Measurements from ENCODE around the gene KCTD7. TPM values are rescaled to one million over a fixed set of nuclear protein-coding genes. Genes with fewer than 3 reads are reported as not detected.
"Not testable (repeated sequence)": the region's sequence is repeated elsewhere in the genome, so short reads cannot be mapped to it uniquely, and the experiment has no call there.

KCTD7 gene
- total RNA-seq, 1 donor from 2014 or later, result 9.2 TPM

DNA sequence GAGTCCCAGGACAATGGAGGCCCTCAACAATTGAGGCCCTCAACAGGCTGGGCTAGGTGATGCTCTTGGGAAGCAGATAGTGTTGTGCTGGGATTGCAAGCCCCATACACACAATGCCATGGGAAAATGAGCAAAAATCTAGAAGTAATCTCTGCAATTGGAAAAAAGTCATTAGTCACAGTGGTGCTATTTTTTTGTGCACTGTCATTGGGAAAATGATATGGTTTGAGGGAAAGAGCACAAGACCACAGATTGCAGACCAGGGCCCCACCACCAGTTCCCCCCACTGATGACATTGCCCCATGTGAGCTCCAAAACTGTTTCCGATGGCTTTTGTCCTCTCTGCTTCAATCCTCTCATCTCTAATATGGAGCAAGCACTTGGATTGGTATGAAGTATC, 1.9 kb downstream of the KCTD7 start:
- H3K27me3 ChIP-seq, result peaks cover 12% of the 10 kb centered on the region
- peak overlapping the region; percentile 84 for H3K4me3 Mint-ChIP-seq
- no peak overlapping the region for H3K27ac ChIP-seq
- H3K79me2 ChIP-seq (ENCODE audit: low read depth), result peaks cover 10% of the 10 kb centered on the region
- no peaks in the 10 kb centered on the region for H3K36me3 Mint-ChIP-seq
- peaks cover 4% of the 10 kb centered on the region for H3K27me3 Mint-ChIP-seq (ENCODE audit: insufficient read depth, low read depth)
- H3K9me3 Mint-ChIP-seq, result no peaks in the 10 kb centered on the region
- H3F3A ChIP-seq (ENCODE audit: low read depth), result peaks cover 14% of the 10 kb centered on the region
- no peak overlapping the region for H3K9ac ChIP-seq
- H4K20me1 ChIP-seq (ENCODE audit: low read depth), result no peaks in the 10 kb centered on the region
- no peaks in the 10 kb centered on the region for H3K36me3 ChIP-seq
- no peaks in the 10 kb centered on the region for H3K4me1 ChIP-seq
- no peak for DNase-seq (ENCODE audit: low spot score)
- no peak overlapping the region for H3K4me2 ChIP-seq
- no peaks in the 10 kb centered on the region for H3K9me3 ChIP-seq (ENCODE audit: low read depth)
- H3K4me1 Mint-ChIP-seq, result peaks cover 4% of the 10 kb centered on the region
- no peak overlapping the region for H2AFZ ChIP-seq (replicated peaks)
- TF ChIP-seq EZH2phosphoT487 (IDR thresholded peaks at IDR 0.05) (no peak), EZH2 (IDR thresholded peaks at IDR 0.05) (no peak)
- TF ChIP-seq, protein P1, sequence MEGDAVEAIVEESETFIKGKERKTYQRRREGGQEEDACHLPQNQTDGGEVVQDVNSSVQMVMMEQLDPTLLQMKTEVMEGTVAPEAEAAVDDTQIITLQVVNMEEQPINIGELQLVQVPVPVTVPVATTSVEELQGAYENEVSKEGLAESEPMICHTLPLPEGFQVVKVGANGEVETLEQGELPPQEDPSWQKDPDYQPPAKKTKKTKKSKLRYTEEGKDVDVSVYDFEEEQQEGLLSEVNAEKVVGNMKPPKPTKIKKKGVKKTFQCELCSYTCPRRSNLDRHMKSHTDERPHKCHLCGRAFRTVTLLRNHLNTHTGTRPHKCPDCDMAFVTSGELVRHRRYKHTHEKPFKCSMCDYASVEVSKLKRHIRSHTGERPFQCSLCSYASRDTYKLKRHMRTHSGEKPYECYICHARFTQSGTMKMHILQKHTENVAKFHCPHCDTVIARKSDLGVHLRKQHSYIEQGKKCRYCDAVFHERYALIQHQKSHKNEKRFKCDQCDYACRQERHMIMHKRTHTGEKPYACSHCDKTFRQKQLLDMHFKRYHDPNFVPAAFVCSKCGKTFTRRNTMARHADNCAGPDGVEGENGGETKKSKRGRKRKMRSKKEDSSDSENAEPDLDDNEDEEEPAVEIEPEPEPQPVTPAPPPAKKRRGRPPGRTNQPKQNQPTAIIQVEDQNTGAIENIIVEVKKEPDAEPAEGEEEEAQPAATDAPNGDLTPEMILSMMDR (IDR thresholded peaks at IDR 0.05), result no peak
- no peak overlapping the region for H3K27ac Mint-ChIP-seq
- H3K4me3 ChIP-seq, result no peak overlapping the region

DNA sequence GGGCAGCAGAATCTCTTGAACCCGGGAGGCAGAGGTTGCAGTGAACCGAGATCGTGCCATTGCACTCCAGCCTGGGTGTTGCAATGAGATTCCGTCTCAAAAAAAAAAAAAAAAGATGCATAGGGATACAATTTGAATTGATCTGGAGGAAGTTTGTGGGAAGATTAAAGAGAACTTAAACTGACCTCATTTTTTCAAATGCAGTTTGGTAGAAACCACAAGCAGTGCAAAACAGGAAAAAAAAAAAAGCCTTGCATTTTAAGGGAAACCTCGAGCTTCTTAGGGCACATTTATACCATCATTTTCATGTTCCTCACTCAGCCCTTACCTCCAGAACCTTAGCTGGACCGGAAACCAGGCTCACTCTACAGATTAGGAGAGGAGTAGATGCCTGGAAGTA, 2.8 kb downstream of the KCTD7 start:
- no peaks in the 10 kb centered on the region for H3K9me3 Mint-ChIP-seq
- H3K27ac ChIP-seq, result no peak overlapping the region

DNA sequence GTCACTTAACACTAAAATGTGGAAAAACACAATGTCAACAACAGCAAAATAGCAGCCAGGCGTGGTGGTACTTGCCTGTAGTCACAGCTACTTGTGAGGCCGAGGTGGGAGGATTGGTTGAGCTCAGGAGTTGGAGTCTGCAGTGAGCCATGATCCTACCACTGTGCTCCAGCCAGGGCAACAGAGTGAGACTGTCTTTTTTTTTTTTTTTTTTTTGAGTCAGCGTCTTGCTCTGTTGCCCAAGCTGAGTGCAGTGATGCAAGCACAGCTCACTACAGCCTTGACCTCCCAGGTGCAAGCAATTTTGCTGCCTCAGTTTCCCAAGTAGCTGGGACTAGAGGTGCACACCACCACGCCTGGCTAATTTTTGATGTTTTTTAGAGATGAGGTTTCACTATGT, 6.1 kb downstream of the KCTD7 start:
- no peaks in the 10 kb centered on the region for H3K9me3 ChIP-seq (ENCODE audit: low read depth)
- H3K4me2 ChIP-seq, result no peak overlapping the region
- no peak for DNase-seq (ENCODE audit: low spot score)
- TF ChIP-seq EZH2 (IDR thresholded peaks at IDR 0.05) (no peak), EZH2phosphoT487 (IDR thresholded peaks at IDR 0.05) (no peak)
- TF ChIP-seq, protein P1 (IDR thresholded peaks at IDR 0.05), result no peak
- no peak overlapping the region for H3K27ac Mint-ChIP-seq
- no peak overlapping the region for H3K9ac ChIP-seq
- H3K79me2 ChIP-seq (ENCODE audit: low read depth), result peaks cover 5% of the 10 kb centered on the region
- peaks cover 2% of the 10 kb centered on the region for H3K4me1 Mint-ChIP-seq
- H3F3A ChIP-seq (ENCODE audit: low read depth), result no peaks in the 10 kb centered on the region
- peaks cover 4% of the 10 kb centered on the region for H3K27me3 Mint-ChIP-seq (ENCODE audit: insufficient read depth, low read depth)
- no peaks in the 10 kb centered on the region for H3K27me3 ChIP-seq
- no peak overlapping the region for H3K4me3 Mint-ChIP-seq
- H3K4me1 ChIP-seq, result no peaks in the 10 kb centered on the region
- no peak overlapping the region for H3K4me3 ChIP-seq
- peaks cover 10% of the 10 kb centered on the region for H3K36me3 Mint-ChIP-seq
- no peaks in the 10 kb centered on the region for H3K9me3 Mint-ChIP-seq
- no peak overlapping the region for H2AFZ ChIP-seq (replicated peaks)
- no peaks in the 10 kb centered on the region for H3K36me3 ChIP-seq
- H4K20me1 ChIP-seq (ENCODE audit: low read depth), result no peaks in the 10 kb centered on the region
- H3K27ac ChIP-seq, result no peak overlapping the region

More for the DNA sequence above, 2.8 kb downstream of the KCTD7 start:
- TF ChIP-seq EZH2phosphoT487 (IDR thresholded peaks at IDR 0.05) (no peak), EZH2 (IDR thresholded peaks at IDR 0.05) (no peak)
- TF ChIP-seq, protein P1 (IDR thresholded peaks at IDR 0.05), result no peak
- Mint-ChIP-seq H3K4me1 (peaks cover 4% of the 10 kb centered on the region), H3K27me3 (ENCODE audit: insufficient read depth, low read depth) (peaks cover 4% of the 10 kb centered on the region), H3K36me3 (no peaks in the 10 kb centered on the region), H3K27ac (peak overlapping the region; percentile 4), H3K4me3 (no peak overlapping the region)
- peaks cover 14% of the 10 kb centered on the region for H3F3A ChIP-seq (ENCODE audit: low read depth)
- no peak for DNase-seq (ENCODE audit: low spot score)
- H4K20me1 ChIP-seq (ENCODE audit: low read depth), result no peaks in the 10 kb centered on the region
- H3K27me3 ChIP-seq, result peaks cover 12% of the 10 kb centered on the region
- H3K9ac ChIP-seq, result no peak overlapping the region
- no peaks in the 10 kb centered on the region for H3K36me3 ChIP-seq
- H3K9me3 ChIP-seq (ENCODE audit: low read depth), result no peaks in the 10 kb centered on the region
- no peaks in the 10 kb centered on the region for H3K4me1 ChIP-seq
- no peak overlapping the region for H2AFZ ChIP-seq (replicated peaks)
- no peak overlapping the region for H3K4me3 ChIP-seq
- peaks cover 10% of the 10 kb centered on the region for H3K79me2 ChIP-seq (ENCODE audit: low read depth)
- no peak overlapping the region for H3K4me2 ChIP-seq

DNA sequence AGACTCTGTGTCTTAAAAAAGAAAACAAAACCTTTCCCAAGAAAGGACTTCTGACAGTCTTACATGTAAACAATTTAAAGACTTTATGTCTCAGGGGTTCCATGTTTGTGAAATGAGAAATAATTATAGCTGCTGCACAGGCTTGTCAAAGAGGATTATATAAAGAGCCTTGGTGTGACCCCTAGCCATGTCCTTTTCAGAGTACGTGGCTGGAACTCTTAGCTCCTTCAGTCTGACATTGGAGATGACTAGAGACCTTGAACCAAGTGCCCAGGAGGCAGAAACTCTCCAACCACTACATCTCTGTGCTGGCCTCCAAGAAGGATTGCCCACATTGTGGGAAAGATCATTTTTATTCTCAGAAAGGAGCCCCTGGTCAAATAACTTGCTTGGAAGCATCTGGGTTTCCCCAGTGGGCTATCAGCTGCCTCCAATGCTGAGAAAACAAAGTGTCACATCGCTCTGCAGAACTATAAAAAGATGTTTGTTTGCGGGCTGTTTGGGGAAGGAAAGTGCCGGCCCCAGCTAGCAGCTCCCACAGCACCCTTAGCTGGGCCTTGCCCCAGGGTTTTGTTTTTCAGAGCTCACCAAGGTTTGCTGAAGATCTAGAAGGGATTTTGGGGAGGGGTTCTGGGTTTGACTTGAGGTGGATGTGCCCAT, 6.8 kb downstream of the KCTD7 start:
- not testable (repeated sequence) for H3K9me3 Mint-ChIP-seq; H2AFZ ChIP-seq (replicated peaks); H3K27me3 ChIP-seq; H3K4me2 ChIP-seq; H3K36me3 ChIP-seq; H3K4me1 Mint-ChIP-seq; H3K4me3 Mint-ChIP-seq; H4K20me1 ChIP-seq (ENCODE audit: low read depth); DNase-seq (ENCODE audit: low spot score); H3K79me2 ChIP-seq (ENCODE audit: low read depth); H3K27ac Mint-ChIP-seq; H3K27me3 Mint-ChIP-seq (ENCODE audit: insufficient read depth, low read depth); H3F3A ChIP-seq (ENCODE audit: low read depth); H3K4me1 ChIP-seq; H3K9me3 ChIP-seq (ENCODE audit: low read depth); H3K9ac ChIP-seq; H3K27ac ChIP-seq; H3K4me3 ChIP-seq
- H3K36me3 Mint-ChIP-seq, result peaks cover 13% of the 10 kb centered on the region

DNA sequence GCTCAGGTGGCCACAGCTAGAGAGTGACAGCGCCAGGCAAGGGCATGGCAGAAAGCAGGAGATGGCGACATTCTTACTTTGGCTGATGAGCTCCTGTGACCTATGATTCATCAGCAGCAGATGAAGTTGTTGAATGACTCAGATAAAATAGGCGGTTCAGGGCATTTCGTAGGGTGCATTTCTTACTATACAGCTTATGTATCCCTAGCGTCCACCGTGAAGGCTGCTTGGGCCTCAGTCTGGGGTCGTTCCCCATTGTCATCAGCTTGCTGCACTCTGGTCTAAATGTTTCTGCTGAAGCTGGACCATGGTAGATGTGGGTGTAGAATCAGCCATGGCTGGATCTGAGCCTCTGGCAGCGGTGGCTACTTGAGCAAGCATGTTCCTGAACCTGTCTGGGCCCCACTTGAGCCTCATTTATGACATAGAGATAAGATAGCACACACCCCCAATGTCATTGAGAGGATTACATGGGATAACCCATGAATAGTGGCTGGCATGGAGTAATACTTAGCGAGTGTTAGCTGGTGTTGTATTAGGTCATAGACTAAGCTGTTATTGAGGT, 7.4 kb downstream of the KCTD7 start:
- not testable (repeated sequence) for H3K27ac ChIP-seq; H3F3A ChIP-seq (ENCODE audit: low read depth); H3K9ac ChIP-seq; H3K27ac Mint-ChIP-seq; H3K9me3 ChIP-seq (ENCODE audit: low read depth); H2AFZ ChIP-seq (replicated peaks); H3K27me3 Mint-ChIP-seq (ENCODE audit: insufficient read depth, low read depth); H3K9me3 Mint-ChIP-seq; H3K79me2 ChIP-seq (ENCODE audit: low read depth); H3K27me3 ChIP-seq; H3K4me3 Mint-ChIP-seq; DNase-seq (ENCODE audit: low spot score); H4K20me1 ChIP-seq (ENCODE audit: low read depth); H3K4me2 ChIP-seq; H3K36me3 ChIP-seq; H3K4me3 ChIP-seq; H3K4me1 Mint-ChIP-seq; H3K4me1 ChIP-seq
- H3K36me3 Mint-ChIP-seq, result peaks cover 13% of the 10 kb centered on the region

Data from neural progenitor cell (in vitro differentiated cells).